GM19463 (cell line): ENCODE results near the gene AHNAK2.
A peak's percentile ranks its signal among the peaks of the same experiment; 100 is the strongest.

Experiments
- ATAC-seq: cut with Tn5 transposase; IDR thresholded peaks from one replicate; pipeline ENCODE4 v1.9.1; 2021; ENCODE audit warnings: mild to moderate bottlenecking, moderate library complexity; ENCODE audit not compliant: unreplicated experiment

The AHNAK2 gene

DNA sequence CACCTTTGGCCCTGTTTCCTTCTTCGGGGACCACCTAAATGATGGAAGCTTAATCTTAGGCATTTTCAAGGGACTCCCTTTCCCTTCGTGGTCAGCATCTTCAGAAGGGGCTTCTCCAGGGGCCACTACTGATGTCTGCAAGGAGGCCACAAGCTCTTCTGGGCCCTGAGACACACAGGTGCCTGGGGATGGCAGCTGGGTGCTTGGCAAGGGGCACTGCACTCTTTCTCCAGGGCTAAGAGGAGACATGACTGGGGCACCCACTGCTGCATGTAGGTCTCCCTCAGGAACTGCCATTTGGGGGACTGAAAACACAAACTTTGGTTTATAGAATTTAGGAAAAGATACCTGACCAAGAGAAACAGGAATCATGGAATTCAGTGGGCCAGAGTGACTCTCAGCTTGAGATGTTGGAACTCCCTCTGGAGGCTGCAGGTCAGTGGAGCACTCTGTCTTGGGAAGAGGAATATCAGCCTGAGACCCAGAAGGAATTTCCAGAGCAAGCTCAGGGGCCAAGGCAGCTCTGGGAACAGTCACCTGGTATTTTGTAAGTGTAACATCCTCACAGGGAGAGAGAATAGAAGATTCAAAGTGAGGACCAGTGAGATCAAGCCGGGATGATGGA is 37.5 kb downstream of the AHNAK2 start:
- no peak for ATAC-seq

- no peak for ATAC-seq
Observed at GRCh38 chr14:104939666-104940410, 38.3 kb downstream of the AHNAK2 start.

GRCh38 chr14:104938960-104939359 is 39.2 kb downstream of the AHNAK2 start:
- no peak for ATAC-seq

DNA sequence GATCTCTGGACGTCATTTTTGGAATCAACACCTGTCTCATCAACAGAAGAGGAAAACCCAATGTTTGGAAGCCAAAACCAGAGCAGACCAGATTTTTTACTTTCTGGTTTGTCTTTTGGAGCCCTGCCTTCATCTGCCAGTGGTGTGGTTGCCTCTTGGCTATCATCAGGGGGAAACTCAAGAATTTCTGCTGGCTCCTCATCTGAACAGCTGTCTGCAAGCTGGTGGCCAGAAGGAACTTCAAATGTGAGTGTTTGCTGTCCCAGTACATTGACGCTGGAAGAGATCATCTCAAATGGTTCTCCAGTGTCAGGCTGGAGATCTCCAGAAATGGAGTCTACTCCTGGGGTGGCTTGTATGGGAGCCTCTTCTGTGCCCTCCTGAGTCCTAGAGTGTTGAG is 39.7 kb downstream of the AHNAK2 start:
- ATAC-seq, result no peak

- no peak for ATAC-seq
Observed at GRCh38 chr14:104937694-104938365, 40.3 kb downstream of the AHNAK2 start.

GRCh38 chr14:104937161-104937560 is 41.0 kb downstream of the AHNAK2 start:
- no peak for ATAC-seq

DNA sequence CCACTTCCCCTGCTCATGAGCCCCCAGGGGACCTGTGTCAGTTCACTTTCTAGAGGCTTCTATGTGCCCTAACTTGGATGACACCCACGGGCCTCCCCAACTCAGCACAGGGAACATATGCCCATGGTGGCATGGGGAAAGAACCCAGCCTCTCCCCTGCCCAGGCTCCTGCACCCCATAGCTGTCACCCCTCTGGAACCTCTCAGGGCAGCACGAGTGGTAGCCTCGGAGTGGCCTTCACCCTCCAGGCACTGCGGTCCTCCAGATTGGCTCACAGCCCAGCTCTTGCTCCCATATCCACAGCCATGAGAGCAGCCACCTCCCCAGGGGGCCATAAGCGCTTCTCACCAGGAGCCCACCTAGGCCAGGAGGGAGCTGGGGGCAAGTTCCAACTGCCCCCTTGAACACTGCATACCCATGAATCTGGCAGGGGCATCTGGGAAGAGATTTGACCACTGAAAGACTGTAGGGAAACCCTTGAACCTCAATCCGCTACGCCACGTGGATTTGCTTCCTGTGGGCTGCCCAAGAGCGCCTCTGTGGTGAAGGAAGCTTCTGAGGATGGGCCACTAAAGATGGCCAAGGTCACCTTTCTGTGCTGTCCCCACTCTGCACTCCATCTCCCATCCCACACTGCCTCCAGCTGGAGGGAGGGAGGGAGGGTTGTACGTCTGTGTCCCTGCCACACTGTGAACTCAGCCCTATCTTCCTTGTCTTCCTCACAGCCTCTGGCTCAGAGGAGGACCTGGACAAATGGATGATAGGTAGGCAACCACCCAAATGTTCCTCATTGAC is 41.6 kb downstream of the AHNAK2 start:
- no peak for ATAC-seq

DNA sequence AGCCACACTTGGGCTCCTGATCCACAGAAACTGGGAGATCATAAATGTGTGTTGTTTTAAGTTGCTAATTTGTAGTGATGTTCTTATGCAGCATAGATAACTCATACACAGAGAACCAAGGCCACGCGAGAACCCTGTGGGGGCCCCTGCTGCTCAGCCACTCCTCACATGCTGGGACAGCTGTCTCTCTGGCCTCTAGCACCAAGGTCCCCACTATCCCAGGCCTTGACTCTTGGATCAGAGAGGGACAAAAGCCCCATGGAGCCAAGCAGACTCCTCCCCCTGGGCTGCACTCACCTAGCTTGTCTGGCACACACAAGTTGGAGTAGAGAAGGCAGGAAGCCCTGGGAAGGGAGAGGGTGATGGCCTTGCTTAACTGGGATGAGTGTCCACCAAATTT is 42.2 kb downstream of the AHNAK2 start:
- ATAC-seq, result no peak

DNA sequence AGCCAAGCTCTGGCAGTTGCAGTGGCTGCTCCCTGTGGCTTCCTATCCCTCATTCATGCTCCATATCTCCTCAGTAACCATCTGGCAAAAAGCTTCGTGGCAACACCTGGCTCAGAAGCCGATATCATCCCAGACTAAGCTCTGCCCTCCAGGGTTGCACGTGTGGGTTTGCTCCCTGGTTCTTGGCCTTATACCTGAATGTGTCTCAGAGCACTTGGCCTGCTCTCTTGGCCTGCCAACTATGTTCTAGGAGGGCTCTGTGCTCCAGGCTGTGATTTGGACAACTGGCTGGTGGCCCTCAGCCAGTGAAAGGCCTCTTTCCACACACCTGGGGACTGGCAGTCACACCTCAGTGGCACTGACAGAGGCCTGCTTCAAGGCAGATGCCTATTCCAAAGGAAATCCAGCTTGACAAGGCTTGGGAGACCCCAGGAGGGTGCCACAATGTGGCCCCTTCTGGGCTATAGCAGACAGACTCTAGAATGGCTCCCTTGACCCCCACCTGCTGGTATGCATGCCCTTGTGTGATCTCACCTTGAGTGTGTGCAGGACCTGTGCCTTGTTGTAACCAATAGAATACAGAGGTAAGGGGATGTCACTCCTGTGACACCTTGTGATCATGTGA is 43.0 kb downstream of the AHNAK2 start:
- ATAC-seq, result no peak

DNA sequence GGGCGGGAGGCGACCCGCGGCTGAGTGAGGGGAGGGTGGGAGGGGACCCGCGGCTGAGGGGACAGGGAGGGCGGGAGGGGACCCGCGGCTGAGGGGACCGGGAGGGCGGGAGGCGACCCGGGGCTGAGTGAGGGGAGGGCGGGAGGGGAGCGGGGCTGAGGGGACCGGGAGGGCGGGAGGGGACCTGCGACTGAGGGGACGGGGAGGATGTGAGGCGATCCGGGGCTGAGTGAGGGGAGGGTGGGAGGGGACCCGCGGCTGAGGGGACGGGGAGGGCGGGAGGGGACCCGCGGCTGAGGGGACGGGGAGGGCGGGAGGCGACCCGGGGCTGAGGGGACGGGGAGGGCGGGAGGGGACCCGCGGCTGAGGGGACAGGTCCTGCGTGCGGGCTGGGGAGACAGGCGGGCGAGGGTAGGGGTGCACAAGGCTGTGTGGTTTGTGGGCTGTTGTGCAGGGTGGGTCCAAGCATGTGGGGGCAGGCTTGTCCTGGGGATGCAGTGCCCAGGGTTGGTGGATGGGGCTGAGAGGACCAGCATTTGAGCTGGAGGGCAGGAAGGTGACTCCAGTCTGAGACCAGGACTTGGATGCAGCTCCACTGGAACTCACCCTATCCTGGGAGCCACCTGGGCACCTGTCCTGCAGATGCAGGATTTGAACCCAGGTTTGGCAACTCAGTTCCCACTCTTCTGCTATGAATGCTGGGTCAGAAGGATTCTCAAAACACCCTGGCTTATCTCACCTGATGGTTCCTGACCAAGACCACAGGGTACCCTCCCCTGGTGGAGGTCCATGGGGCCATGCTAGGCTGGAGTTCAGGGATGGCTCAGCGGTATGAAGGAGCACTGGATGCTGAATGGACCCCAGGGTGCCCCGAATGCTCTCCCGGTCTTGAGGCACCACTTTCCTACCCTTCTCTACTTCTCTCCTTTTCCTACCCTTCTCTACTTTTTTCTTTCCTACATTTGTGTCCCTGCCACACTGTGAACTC is 44.1 kb downstream of the AHNAK2 start:
- ATAC-seq, result no peak

DNA sequence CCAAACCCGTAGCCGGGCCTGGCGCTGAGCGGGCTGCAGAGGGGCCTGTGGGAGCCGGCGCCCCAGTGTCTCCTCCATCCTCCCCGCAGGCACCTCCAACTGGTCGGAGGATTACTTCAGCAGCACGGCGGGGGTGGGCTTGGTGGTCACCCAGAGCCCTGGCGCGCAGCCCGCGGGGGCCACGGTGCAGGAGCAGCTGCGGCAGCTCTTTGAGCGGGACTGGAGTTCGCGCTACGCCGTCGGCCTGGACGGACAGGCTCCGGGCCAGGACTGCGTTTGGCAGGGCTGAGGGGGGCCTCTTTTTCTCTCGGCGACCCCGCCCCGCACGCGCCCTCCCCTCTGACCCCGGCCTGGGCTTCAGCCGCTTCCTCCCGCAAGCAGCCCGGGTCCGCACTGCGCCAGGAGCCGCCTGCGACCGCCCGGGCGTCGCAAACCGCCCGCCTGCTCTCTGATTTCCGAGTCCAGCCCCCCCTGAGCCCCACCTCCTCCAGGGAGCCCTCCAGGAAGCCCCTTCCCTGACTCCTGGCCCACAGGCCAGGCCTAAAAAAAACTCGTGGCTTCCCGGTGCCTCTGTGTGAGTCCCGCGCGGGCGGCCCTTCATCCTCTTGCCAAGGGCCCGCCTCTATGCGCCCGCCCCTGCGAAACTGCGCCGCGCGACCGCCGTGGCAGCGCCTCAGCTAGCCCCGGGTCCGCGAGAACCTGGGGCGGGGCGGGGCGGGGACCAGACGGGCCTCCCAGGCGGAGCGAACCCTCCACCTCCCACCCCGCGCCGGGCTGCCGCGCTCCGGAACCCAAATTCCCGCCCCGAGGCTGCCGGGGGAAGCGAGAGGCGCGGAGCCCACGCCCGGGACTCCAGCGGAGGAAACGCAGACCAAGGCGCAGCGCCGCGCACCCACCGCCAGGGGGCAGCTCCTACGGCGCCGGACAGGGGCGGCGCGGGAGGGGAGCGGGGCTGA is 45.2 kb downstream of the AHNAK2 start:
- ATAC-seq, result peak; percentile 61

DNA sequence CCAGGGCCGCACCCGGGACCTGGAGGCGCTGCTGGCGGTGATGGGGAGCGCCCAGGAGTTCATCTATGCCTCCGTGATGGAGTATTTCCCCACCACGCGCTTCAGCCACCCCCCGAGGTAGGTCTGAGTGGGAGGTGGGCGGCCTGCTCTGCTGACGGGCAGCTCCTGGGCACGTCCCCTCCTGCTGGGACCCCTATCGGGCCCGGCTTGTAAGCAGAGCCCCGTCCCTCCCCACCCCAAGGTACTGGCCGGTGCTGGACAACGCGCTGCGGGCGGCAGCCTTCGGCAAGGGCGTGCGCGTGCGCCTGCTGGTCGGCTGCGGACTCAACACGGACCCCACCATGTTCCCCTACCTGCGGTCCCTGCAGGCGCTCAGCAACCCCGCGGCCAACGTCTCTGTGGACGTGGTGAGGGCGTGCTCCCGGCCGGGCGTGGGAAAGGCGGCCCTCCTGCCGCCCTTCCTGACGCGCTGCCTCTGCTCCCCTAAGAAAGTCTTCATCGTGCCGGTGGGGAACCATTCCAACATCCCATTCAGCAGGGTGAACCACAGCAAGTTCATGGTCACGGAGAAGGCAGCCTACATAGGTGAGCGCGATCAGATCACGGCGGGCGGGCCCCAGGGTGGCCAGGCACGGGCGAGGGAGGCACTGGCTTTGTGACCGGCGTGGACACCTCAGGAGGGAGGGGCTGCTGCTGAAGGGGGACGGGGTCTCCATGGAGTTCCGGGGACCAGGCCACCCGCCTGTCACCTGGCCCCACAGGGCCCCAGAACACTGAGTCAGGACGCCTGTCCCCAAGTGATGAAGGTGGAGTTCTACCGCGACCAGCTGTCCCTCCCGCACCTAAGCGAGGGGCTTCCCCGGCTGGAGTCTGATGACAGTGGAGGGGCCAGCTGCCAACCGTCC is 46.2 kb downstream of the AHNAK2 start:
- ATAC-seq, result no peak

DNA sequence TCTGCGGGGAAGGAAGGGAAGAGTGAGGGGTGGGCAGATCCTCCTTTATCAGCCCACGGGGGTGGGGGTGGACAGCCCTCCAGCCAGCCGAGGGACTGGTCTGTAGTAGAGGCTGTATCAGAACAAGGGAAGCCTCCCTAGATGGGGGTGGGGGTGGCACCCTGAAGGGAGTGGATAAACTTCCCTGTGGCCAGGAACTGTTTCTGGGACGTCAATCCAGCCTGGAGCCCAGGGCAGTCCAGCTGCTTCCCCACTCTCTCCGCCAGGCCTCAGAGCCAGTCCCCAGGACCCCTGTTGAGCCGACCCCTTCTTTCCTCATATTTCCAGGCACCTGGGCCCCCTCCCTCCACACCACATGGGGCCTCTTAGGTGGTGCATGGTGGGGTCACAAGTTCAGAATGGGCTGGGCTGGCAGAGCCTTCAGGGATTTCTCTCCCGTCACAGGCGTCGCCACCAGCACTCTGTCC is 46.8 kb downstream of the AHNAK2 start:
- no peak for ATAC-seq

DNA sequence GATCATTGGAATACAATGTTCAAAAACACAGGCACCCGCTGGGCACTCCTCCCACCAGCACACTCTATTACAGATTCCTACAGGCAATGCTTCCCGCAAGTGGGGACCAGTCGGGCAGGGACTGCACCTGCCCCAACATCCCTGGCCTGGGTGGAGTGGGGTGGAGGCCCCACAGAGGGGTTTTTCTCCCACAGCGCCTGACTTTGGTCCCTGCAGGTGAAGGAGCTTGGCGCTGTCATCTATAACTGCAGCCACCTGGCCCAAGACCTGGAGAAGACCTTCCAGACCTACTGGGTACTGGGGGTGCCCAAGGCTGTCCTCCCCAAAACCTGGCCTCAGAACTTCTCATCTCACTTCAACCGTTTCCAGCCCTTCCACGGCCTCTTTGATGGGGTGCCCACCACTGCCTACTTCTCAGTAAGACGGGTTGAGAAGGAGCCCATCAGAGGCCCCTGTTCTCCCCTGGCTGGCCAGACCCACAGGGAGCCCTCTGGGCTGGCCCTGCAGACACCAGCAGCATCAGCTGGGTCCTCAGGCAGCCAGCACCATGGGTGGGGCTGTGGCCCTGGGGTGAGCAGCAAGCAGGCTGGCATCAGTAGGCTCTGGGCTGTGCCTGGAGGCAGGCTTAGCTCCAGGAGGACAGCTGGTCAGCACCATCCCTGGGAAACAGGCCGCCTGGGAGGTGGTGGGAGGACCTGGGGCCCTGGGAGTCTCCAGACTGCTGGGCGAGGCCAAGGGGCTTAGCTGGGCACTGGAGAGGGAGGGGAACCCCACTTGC is 47.5 kb downstream of the AHNAK2 start:
- no peak for ATAC-seq

DNA sequence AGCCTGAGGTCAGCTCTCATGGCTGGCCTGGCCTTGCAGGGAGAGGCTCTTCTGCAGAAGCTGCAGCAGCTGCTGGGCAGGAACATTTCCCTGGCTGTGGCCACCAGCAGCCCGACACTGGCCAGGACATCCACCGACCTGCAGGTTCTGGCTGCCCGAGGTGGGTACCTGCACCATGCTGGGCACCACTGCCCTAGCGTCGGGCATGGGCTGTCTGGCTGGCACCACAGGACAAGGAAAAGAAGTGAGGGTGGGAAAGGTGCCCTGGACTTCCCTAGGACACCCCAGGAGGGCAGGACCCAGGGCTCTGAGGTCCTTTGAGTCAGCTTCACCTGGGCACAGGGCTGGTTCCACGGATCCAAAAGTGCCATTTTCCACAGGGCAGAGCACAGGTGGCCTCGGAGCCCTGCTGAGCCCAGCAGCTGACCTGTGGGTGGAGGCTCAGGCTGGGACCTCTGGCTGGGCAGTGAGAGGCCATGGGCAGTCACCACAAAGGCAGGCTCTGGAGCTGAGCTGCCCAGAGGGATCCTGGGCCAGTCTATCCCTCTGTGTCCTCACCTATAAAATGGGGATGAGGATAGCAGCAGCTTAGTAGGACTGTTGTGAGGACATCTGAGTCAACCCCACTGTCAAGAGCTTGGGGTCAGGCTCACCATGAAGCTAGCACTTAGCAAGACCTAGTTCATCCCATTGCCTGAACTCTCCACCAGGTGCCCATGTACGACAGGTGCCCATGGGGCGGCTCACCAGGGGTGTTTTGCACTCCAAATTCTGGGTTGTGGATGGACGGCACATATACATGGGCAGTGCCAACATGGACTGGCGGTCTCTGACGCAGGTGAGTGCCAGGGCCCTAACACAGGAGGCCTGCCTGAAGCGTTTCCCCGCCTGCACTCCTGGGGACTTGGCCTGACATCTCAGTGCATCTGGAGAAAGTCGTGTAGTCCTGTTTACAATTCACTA is 48.6 kb downstream of the AHNAK2 start:
- ATAC-seq, result no peak
